Measurements from ENCODE around the gene ZSCAN2.

ZSCAN2 gene

GRCh38 chr15:84668221-84668982, 67.6 kb downstream of the ZSCAN2 start:
- DNase-seq (ENCODE audit: extremely low read depth in 1 of 2, low read depth in 1 of 2): no peak

- peak in 1 of 2 donors; percentile 64 for DNase-seq (ENCODE audit: extremely low read depth in 1 of 2, low read depth in 1 of 2)
Measured at GRCh38 chr15:84669726-84670125, 68.9 kb downstream of the ZSCAN2 start.

- DNase-seq (ENCODE audit: extremely low read depth in 1 of 2, low read depth in 1 of 2): no peak
Measured at GRCh38 chr15:84671211-84671610, 70.4 kb downstream of the ZSCAN2 start.

Measured in stimulated activated CD8-positive, alpha-beta memory T cell treated with anti-CD3 and anti-CD28 coated beads, Interleukin-7, amount 100 ng/mL, for 48 hours (primary cell).